Activated CD4-positive, alpha-beta memory T cell treated with anti-CD3 and anti-CD28 coated beads for 36 hours (primary cell): Measurements from ENCODE around the gene LRRC8E. TPM values are rescaled to one million over a fixed set of nuclear protein-coding genes. Genes with fewer than 3 reads are reported as not detected.

Experiments
- CTCF ChIA-PET: fragments of 350-600 bp; sonication (Branson Sonifier 250); formaldehyde crosslinking; loops from one replicate; lab custom pipeline; 2021; ENCODE audit warnings: antibody characterized with exemption, inconsistent platforms; lab: Charles Lee
- POLR2A ChIA-PET: fragments of 350-600 bp; sonication (Branson Sonifier 250); formaldehyde crosslinking; loops from one replicate; lab custom pipeline; 2021; ENCODE audit warnings: antibody characterized with exemption; lab: Charles Lee
- DNase-seq: peaks from one replicate; pipeline ENCODE4 v3.0.0-alpha.2; 2020
- H3K27ac Mint-ChIP-seq: one replicate; pipeline ENCODE4 v1.8.0; 2021; ENCODE audit warnings: mixed read lengths
- H3K27me3 Mint-ChIP-seq: one replicate; pipeline ENCODE4 v1.8.0; 2021; ENCODE audit warnings: mixed read lengths
- H3K36me3 Mint-ChIP-seq: one replicate; pipeline ENCODE4 v1.8.0; 2021; ENCODE audit warnings: mixed read lengths
- H3K4me1 Mint-ChIP-seq: one replicate; pipeline ENCODE4 v1.8.0; 2021; ENCODE audit warnings: low read depth, mixed read lengths
- H3K4me3 Mint-ChIP-seq: one replicate; pipeline ENCODE4 v1.8.0; 2021; ENCODE audit warnings: mild to moderate bottlenecking, mixed read lengths
- H3K9me3 Mint-ChIP-seq: one replicate; pipeline ENCODE4 v1.8.0; 2021; ENCODE audit warnings: mixed read lengths
- intact Hi-C: fragments of 100-400 bp; cut with micrococcal nuclease; formaldehyde crosslinking; loops from one replicate; pipeline ENCODE4 v1.15.1; 2023
- total RNA-seq, 2 experiments: library from RNA; stranded (reverse); gene quantifications; one replicate each; pipeline ENCODE4 v1.2.3, GENCODE V29; 2021

The LRRC8E gene
- total RNA-seq, 2 experiments from 2014 or later, result not detected

GRCh38 chr19:7870571-7871436, 17.5 kb upstream of the LRRC8E start:
- no peak overlapping the region for H3K27ac Mint-ChIP-seq
- H3K27me3 Mint-ChIP-seq, result peaks cover 21% of the 10 kb centered on the region
- H3K36me3 Mint-ChIP-seq, result no peaks in the 10 kb centered on the region
- H3K9me3 Mint-ChIP-seq, result no peaks in the 10 kb centered on the region
- POLR2A ChIA-PET, result no interaction called here
- CTCF ChIA-PET, result no interaction called here
- DNase-seq, result peak; percentile 81
- H3K4me3 Mint-ChIP-seq, result no peak overlapping the region
- intact Hi-C loops, result no loop called here
- H3K4me1 Mint-ChIP-seq, result peaks cover 36% of the 10 kb centered on the region

- Mint-ChIP-seq H3K4me1 (peaks cover 36% of the 10 kb centered on the region), H3K4me3 (no peak overlapping the region), H3K9me3 (no peaks in the 10 kb centered on the region), H3K36me3 (no peaks in the 10 kb centered on the region), H3K27me3 (peaks cover 21% of the 10 kb centered on the region), H3K27ac (no peak overlapping the region)
- POLR2A ChIA-PET, result no interaction called here
- intact Hi-C loops, result no loop called here
- CTCF ChIA-PET, result no interaction called here
- peak; percentile 91 for DNase-seq
These were observed 16.6 kb upstream of the LRRC8E start for GRCh38 chr19:7871437-7872305.

GRCh38 chr19:7872306-7873204, 15.8 kb upstream of the LRRC8E start:
- no peak for DNase-seq
- peaks cover 21% of the 10 kb centered on the region for H3K27me3 Mint-ChIP-seq
- H3K4me1 Mint-ChIP-seq, result peaks cover 36% of the 10 kb centered on the region
- H3K36me3 Mint-ChIP-seq, result no peaks in the 10 kb centered on the region
- ChIA-PET CTCF (no interaction called here), POLR2A (interaction anchor here (0.7 kb wide), 1 partner anchor 30 kb away, joined by 3 read pairs; no protein-coding TSS in a partner anchor)
- no peak overlapping the region for H3K27ac Mint-ChIP-seq
- H3K4me3 Mint-ChIP-seq, result no peak overlapping the region
- intact Hi-C loops, result no loop called here
- no peaks in the 10 kb centered on the region for H3K9me3 Mint-ChIP-seq

- intact Hi-C loops, result no loop called here
- H3K27ac Mint-ChIP-seq, result no peak overlapping the region
- H3K4me1 Mint-ChIP-seq, result peaks cover 32% of the 10 kb centered on the region
- peak overlapping the region; percentile 59 for H3K4me3 Mint-ChIP-seq
- H3K36me3 Mint-ChIP-seq, result no peaks in the 10 kb centered on the region
- ChIA-PET CTCF (interaction anchor here (0.6 kb wide), 1 partner anchor 21 kb away, joined by 6 read pairs; no protein-coding TSS in a partner anchor), POLR2A (interaction anchor here (0.7 kb wide), 1 partner anchor 29 kb away, joined by 3 read pairs; no protein-coding TSS in a partner anchor)
- DNase-seq, result no peak
- peaks cover 21% of the 10 kb centered on the region for H3K27me3 Mint-ChIP-seq
- no peaks in the 10 kb centered on the region for H3K9me3 Mint-ChIP-seq
These were observed 14.8 kb upstream of the LRRC8E start for GRCh38 chr19:7873304-7874075.

- Mint-ChIP-seq H3K4me1 (peaks cover 27% of the 10 kb centered on the region), H3K27ac (no peak within 1 kb of the TSS)
- intact Hi-C loops, result no loop called here
These were observed 14.0 kb upstream of the LRRC8E start, which contains the start of gene PRR36 for GRCh38 chr19:7874076-7874896. TSS of gene PRR36 (minus strand) at chr19:7874390. CDS start at chr19:7873689, 701 bp downstream.

GRCh38 chr19:7874897-7875273, 13.4 kb upstream of the LRRC8E start:
- CTCF ChIA-PET, result interaction anchor here (0.6 kb wide), 1 partner anchor 16 kb away, joined by 4 read pairs; no protein-coding TSS in a partner anchor
- Mint-ChIP-seq H3K4me1 (peaks cover 27% of the 10 kb centered on the region), H3K36me3 (no peaks in the 10 kb centered on the region), H3K27ac (no peak overlapping the region), H3K27me3 (peaks cover 21% of the 10 kb centered on the region), H3K9me3 (no peaks in the 10 kb centered on the region), H3K4me3 (peak overlapping the region; percentile 49)
- POLR2A ChIA-PET, result no interaction called here
- no peak for DNase-seq
- intact Hi-C loops, result no loop called here

More at GRCh38 chr19:7874076-7874896, 14.0 kb upstream of the LRRC8E start, which contains the start of gene PRR36:
- DNase-seq, result peak; percentile 33
- Mint-ChIP-seq H3K27me3 (peaks cover 21% of the 10 kb centered on the region), H3K9me3 (no peaks in the 10 kb centered on the region), H3K4me3 (peak within 1 kb of the TSS; percentile 59), H3K36me3 (no peaks in the 10 kb centered on the region)
- POLR2A ChIA-PET, result no interaction called here
- CTCF ChIA-PET, result interaction anchor here (0.6 kb wide), 1 partner anchor 16 kb away, joined by 4 read pairs; no protein-coding TSS in a partner anchor

- H3K27me3 Mint-ChIP-seq, result peaks cover 10% of the 10 kb centered on the region
- CTCF ChIA-PET, result interaction anchor here (1.6 kb wide), 1 partner anchor 197 kb away, joined by 4 read pairs; the partner anchor contains the start of gene TRAPPC5
- no peak for DNase-seq
- no peak overlapping the region for H3K27ac Mint-ChIP-seq
- no peaks in the 10 kb centered on the region for H3K36me3 Mint-ChIP-seq
- POLR2A ChIA-PET, result no interaction called here
- peaks cover 2% of the 10 kb centered on the region for H3K9me3 Mint-ChIP-seq
- peaks cover 10% of the 10 kb centered on the region for H3K4me1 Mint-ChIP-seq
- intact Hi-C loops, result no loop called here
- no peak overlapping the region for H3K4me3 Mint-ChIP-seq
These were observed 11.0 kb upstream of the LRRC8E start for GRCh38 chr19:7877249-7877836.

GRCh38 chr19:7879111-7879807, 9.1 kb upstream of the LRRC8E start:
- POLR2A ChIA-PET, result no interaction called here
- H3K4me1 Mint-ChIP-seq, result peaks cover 4% of the 10 kb centered on the region
- peaks cover 2% of the 10 kb centered on the region for H3K9me3 Mint-ChIP-seq
- no peak overlapping the region for H3K27ac Mint-ChIP-seq
- DNase-seq, result no peak
- H3K36me3 Mint-ChIP-seq, result no peaks in the 10 kb centered on the region
- no peak overlapping the region for H3K4me3 Mint-ChIP-seq
- intact Hi-C loops, result no loop called here
- peaks cover 1% of the 10 kb centered on the region for H3K27me3 Mint-ChIP-seq
- CTCF ChIA-PET, result no interaction called here

- ChIA-PET POLR2A (no interaction called here), CTCF (no interaction called here)
- no peaks in the 10 kb centered on the region for H3K36me3 Mint-ChIP-seq
- no peak overlapping the region for H3K4me3 Mint-ChIP-seq
- DNase-seq, result no peak
- no peak overlapping the region for H3K27ac Mint-ChIP-seq
- H3K27me3 Mint-ChIP-seq, result peaks cover 1% of the 10 kb centered on the region
- intact Hi-C loops, result no loop called here
- peaks cover 2% of the 10 kb centered on the region for H3K9me3 Mint-ChIP-seq
- no peaks in the 10 kb centered on the region for H3K4me1 Mint-ChIP-seq
These were observed 8.5 kb upstream of the LRRC8E start for GRCh38 chr19:7879836-7880235.
